Osteoblast (primary cell): Measurements from ENCODE around the gene CCDC88B. TPM values are rescaled to one million over a fixed set of nuclear protein-coding genes. Genes with fewer than 3 reads are reported as not detected.

Experiments used
- DNase-seq: peaks from one replicate; pipeline ENCODE4 v3.0.0; 2011; ENCODE audit warnings: low spot score, mixed read lengths; ENCODE audit not compliant: insufficient read length; ENCODE audit errors: missing footprints
- H2AFZ ChIP-seq: 2 replicates; pipeline ENCODE4 v1.6.0; 2011; ENCODE audit warnings: mild to moderate bottlenecking, low read length
- H3K27ac ChIP-seq: 2 replicates; pipeline ENCODE4 v1.5.1; 2011; ENCODE audit warnings: mild to moderate bottlenecking, low read depth, low read length, moderate library complexity
- H3K27me3 ChIP-seq: 2 replicates; pipeline ENCODE4 v1.6.0; 2012; ENCODE audit warnings: mild to moderate bottlenecking, control low read depth, inconsistent platforms, low read length, moderate library complexity; ENCODE audit not compliant: insufficient read depth
- H3K36me3 ChIP-seq: 2 replicates; pipeline ENCODE4 v1.5.1; 2011; ENCODE audit warnings: mild to moderate bottlenecking, low read length, control low read depth, moderate library complexity; ENCODE audit not compliant: insufficient read depth
- H3K4me1 ChIP-seq: 2 replicates; pipeline ENCODE4 v1.5.1; 2011; ENCODE audit warnings: mild to moderate bottlenecking, low read length, control low read depth, moderate library complexity; ENCODE audit not compliant: insufficient read depth
- H3K4me2 ChIP-seq: 2 replicates; pipeline ENCODE4 v1.6.0; 2011; ENCODE audit warnings: mild to moderate bottlenecking, low read length; ENCODE audit not compliant: insufficient read depth
- H3K4me3 ChIP-seq: fragments of 200-600 bp; sonication (generic); 3 replicates; pipeline ENCODE4 v1.5.1; 2012; ENCODE audit warnings: mild to moderate bottlenecking, low read length, inconsistent platforms; ENCODE audit not compliant: insufficient read depth
- H3K79me2 ChIP-seq: 2 replicates; pipeline ENCODE4 v1.6.0; 2012; ENCODE audit warnings: mild to moderate bottlenecking, low read length, control low read depth, inconsistent platforms; ENCODE audit not compliant: insufficient read depth
- H3K9me3 ChIP-seq: 2 replicates; pipeline ENCODE4 v1.5.1; 2011; ENCODE audit warnings: low read depth, low read length, control low read depth
- H4K20me1 ChIP-seq: 2 replicates; pipeline ENCODE4 v1.6.0; 2012; ENCODE audit warnings: mild to moderate bottlenecking, low read length, control low read depth; ENCODE audit not compliant: insufficient read depth
- CTCF ChIP-seq: IDR thresholded peaks from 2 replicates; pipeline ENCODE4 v1.5.1; 2011; ENCODE audit warnings: mild to moderate bottlenecking, low read depth, low read length, moderate library complexity; ENCODE audit errors: extremely low read depth
- total RNA-seq: library from RNA; depleted of rRNA; stranded (reverse); fragments of >200 nt; gene quantifications from 2 replicates; pipeline ENCODE4 v1.2.3, GENCODE V29; 2012

The CCDC88B gene
- total RNA-seq, 1 donor = 1.4 TPM

GRCh38 chr11:64298966-64299846, 40.8 kb upstream of the CCDC88B start:
- peaks cover 10% of the 10 kb centered on the region for H3K4me1 ChIP-seq
- peak overlapping the region; percentile 64 for H3K4me3 ChIP-seq
- peak overlapping the region; percentile 74 for H3K4me2 ChIP-seq
- H3K36me3 ChIP-seq = no peaks in the 10 kb centered on the region
- peak; percentile 94 for DNase-seq
- no peaks in the 10 kb centered on the region for H3K9me3 ChIP-seq
- peaks cover 67% of the 10 kb centered on the region for H3K27me3 ChIP-seq
- H3K79me2 ChIP-seq = no peaks in the 10 kb centered on the region
- TF ChIP-seq CTCF = no peak
- H2AFZ ChIP-seq = peak overlapping the region; percentile 76
- H4K20me1 ChIP-seq = no peaks in the 10 kb centered on the region
- H3K27ac ChIP-seq = no peak overlapping the region

DNA sequence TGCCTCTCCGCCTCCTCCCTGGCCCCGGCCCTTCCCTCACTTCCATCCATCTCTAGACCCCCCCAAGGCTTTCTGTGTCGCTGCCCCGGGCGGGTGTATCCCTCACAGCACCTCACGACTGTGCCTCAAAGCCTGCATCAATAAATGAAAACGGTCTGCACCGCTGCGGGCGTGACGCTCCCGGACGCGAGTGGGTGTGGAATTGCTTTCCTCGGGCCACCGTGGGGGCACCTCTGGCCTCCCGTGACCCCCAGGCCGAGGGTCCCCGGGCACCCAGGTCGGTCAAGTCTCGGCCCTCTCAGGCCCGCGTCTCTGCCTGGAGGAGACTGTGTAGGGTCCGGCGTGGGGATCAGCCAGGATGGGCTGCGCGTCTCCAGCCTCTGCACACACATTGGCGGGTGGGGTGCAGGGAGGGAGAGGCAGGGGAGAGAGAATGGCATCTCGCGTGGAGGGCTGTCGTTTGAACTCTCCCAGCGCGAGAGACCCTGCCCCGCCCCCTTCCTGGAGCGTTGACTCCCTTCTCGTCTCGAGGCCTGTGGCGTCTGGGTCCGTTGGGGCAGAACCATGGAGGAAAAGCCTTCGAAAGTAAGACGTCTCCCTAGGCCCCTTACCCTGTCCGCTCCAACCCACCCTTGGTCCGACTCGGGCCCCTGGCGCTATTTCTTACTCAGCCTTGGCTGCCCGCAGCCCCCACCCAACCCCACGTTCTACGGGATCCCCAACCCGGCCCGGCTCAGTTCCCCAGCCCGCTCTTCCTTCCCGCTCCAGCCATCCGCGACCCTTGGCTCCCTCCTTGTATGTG, 40.0 kb upstream of the CCDC88B start, which contains the start of gene CATSPERZ:
Gene CATSPERZ (plus strand): TSS at position 512 of the 802 bp plus-strand sequence. CDS start 53 bp downstream, at position 565.
- Histone ChIP-seq H3K9me3 (no peaks in the 10 kb centered on the region), H3K4me1 (peaks cover 15% of the 10 kb centered on the region), H3K27me3 (peaks cover 59% of the 10 kb centered on the region), H3K79me2 (no peaks in the 10 kb centered on the region), H4K20me1 (no peaks in the 10 kb centered on the region), H3K27ac (no peak within 1 kb of the TSS), H2AFZ (peak within 1 kb of the TSS; percentile 76), H3K4me3 (peak within 1 kb of the TSS; percentile 64), H3K36me3 (no peaks in the 10 kb centered on the region), H3K4me2 (peak within 1 kb of the TSS; percentile 74)
- TF ChIP-seq CTCF = no peak
- peak; percentile 72 for DNase-seq

- H4K20me1 ChIP-seq = peaks cover 4% of the 10 kb centered on the region
- H3K79me2 ChIP-seq = peaks cover 13% of the 10 kb centered on the region
- no peaks in the 10 kb centered on the region for H3K36me3 ChIP-seq
- TF ChIP-seq CTCF = no peak
- no peak overlapping the region for H3K4me3 ChIP-seq
- peaks cover 26% of the 10 kb centered on the region for H3K27me3 ChIP-seq
- H3K4me1 ChIP-seq = peaks cover 21% of the 10 kb centered on the region
- H3K27ac ChIP-seq = no peak overlapping the region
- H2AFZ ChIP-seq = no peak overlapping the region
- DNase-seq = peak; percentile 73
- H3K4me2 ChIP-seq = no peak overlapping the region
- H3K9me3 ChIP-seq = no peaks in the 10 kb centered on the region
Observed at GRCh38 chr11:64303109-64304031, 36.6 kb upstream of the CCDC88B start.
